Ectodermal cell (in vitro differentiated cells): ENCODE results near the gene ORC6.

Experiments used
- H3K27ac ChIP-seq: 2 replicates; pipeline ENCODE4 v1.7.0; 2013; ENCODE audit warnings: mild to moderate bottlenecking, low read depth, low read length; ENCODE audit not compliant: insufficient read depth, poor library complexity, severe bottlenecking
- H3K27me3 ChIP-seq: 2 replicates; pipeline ENCODE4 v1.7.0; 2013; ENCODE audit warnings: mild to moderate bottlenecking, low read length; ENCODE audit not compliant: insufficient read depth, control insufficient read depth, poor library complexity, severe bottlenecking
- H3K36me3 ChIP-seq: one replicate; pipeline ENCODE4 v1.7.0; 2013; ENCODE audit warnings: low read length; ENCODE audit not compliant: control insufficient read depth, insufficient read depth
- H3K4me1 ChIP-seq: one replicate; pipeline ENCODE4 v1.7.0; 2013; ENCODE audit warnings: low read length; ENCODE audit not compliant: control insufficient read depth, insufficient read depth
- H3K4me3 ChIP-seq: 2 replicates; pipeline ENCODE4 v1.7.0; 2013; ENCODE audit warnings: low read depth, low read length, control low read depth; ENCODE audit not compliant: insufficient read depth
- H3K9me3 ChIP-seq: 2 replicates; pipeline ENCODE4 v1.7.0; 2013; ENCODE audit warnings: mild to moderate bottlenecking, low read length, moderate library complexity; ENCODE audit not compliant: control insufficient read depth
- WGBS, 2 experiments: methylation state at CpG; one replicate each; pipeline ENCODE4 v1.1.7; 2013; ENCODE audit warnings: missing lambda C conversion rate in 2 of 2; 5-methylcytosine and 5-hydroxymethylcytosine counted together

The ORC6 gene

DNA sequence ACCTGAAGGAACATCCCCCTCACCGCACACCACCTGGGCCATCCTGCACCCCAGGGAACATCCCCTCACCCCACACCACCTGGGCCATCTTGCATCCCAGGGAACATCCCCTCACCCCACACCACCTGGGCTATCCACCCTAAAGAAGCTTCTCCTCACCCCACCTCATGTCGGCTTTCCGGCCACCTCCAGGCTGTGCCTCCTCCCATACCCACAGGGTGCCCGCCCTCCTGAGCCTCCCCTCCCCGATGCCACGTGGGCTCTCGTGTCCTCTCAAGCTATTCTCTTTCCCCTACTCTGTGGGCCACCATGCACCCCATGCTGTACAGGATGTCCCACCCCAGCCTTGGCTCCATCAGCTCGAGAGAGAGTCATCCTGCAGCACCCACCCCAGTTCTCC is 40.7 kb downstream of the ORC6 start:
- no peaks in the 10 kb centered on the region for H3K4me1 ChIP-seq
- no peak overlapping the region for H3K27ac ChIP-seq
- H3K4me3 ChIP-seq = no peak overlapping the region
- no peaks in the 10 kb centered on the region for H3K36me3 ChIP-seq
- H3K9me3 ChIP-seq = no peaks in the 10 kb centered on the region
- no peaks in the 10 kb centered on the region for H3K27me3 ChIP-seq
- 91 to 96% methylated on average over 8 of the region's 8 CpGs for WGBS, 2 experiments

DNA sequence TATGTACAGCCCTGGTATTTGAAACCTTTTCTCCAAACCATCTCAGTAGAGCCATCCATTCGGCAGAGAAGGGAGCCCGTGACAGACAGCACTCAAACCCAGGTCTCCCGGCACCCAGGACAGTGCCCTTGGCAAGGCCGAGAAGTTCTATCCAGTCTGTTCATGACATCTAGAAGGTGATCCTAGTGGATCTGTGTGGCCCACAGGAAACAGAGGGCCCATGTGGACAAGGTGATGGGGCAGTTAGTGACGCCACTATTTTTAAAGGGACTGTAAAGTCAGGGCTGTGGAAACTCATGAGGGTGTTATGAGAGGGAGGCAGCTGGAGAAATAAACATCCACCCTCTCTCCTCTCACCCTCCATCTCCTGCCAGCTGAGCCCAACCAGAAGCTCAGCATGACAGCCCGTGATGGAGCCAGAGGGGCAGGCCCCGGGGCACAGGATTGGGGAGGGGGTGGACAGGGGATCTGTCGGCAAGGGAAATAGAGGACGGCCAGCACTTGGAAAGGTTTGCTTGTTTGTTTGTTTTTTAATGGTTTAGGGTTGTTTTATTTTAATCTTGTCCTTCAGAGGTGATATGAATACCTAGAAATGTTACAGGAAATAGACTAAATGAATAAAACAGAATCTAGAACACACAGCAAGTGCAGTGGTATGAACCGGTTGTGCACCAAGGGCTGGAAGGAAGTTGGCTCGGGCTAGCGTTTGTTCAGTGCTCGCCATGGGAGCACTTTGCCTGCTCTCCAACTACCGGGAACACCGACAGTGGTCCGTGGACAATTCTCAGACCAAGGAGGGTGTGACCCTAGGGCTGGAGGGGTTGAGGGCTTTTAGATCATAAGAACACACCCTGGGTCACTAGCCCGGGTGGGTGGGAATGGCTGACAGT is 41.6 kb downstream of the ORC6 start:
- H3K9me3 ChIP-seq = no peaks in the 10 kb centered on the region
- H3K4me1 ChIP-seq = no peaks in the 10 kb centered on the region
- WGBS, 2 experiments = 87 to 89% methylated on average over 17 of the region's 17 CpGs
- H3K27me3 ChIP-seq = no peaks in the 10 kb centered on the region
- H3K4me3 ChIP-seq = no peak overlapping the region
- H3K27ac ChIP-seq = no peak overlapping the region
- H3K36me3 ChIP-seq = no peaks in the 10 kb centered on the region

DNA sequence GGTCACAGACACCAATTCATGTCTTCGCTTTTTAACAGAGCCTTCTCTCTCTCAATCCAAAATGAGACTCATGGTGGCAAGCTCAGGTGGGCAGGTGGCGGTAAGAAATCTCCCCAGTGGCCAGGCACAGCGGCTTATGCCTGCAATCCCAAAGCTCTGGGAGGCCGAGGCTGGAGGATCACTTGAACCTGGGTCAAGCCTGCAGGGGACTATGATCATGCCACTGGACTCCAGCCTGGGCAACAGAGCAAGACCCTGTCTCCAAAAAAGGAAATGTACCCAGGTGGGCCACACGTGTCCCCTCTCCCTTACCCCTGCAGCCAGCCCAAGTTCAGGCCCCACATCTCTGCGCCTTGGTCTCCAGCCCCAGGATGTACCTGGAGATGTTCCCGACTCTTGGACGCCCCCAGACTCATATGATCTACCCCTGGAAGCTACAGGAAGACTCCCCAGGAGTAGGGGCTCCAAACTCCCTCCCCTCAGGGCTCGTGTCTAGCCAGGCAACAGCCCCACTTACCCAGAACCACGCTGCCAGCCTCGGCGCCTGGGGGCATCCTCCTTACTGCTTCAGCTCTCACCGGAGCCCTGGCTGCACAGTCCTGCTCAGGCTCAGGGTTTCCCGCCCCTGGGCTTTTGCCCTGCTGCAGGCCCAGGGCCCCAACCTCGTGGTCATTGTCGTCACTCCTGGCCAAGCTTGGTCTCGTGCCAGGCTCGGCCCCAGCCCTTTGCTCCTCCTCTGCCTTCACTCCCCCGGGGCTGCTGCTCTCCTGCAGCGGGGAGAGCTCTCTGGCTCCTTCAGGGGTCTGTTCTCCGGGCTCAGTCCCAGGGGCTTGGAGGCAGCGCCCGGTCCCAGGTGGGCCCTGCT is 42.5 kb downstream of the ORC6 start:
- no peak overlapping the region for H3K27ac ChIP-seq
- H3K27me3 ChIP-seq = no peaks in the 10 kb centered on the region
- 91 to 92% methylated on average over 23 of the region's 23 CpGs for WGBS, 2 experiments
- no peaks in the 10 kb centered on the region for H3K36me3 ChIP-seq
- H3K4me3 ChIP-seq = no peak overlapping the region
- H3K9me3 ChIP-seq = no peaks in the 10 kb centered on the region
- no peaks in the 10 kb centered on the region for H3K4me1 ChIP-seq

DNA sequence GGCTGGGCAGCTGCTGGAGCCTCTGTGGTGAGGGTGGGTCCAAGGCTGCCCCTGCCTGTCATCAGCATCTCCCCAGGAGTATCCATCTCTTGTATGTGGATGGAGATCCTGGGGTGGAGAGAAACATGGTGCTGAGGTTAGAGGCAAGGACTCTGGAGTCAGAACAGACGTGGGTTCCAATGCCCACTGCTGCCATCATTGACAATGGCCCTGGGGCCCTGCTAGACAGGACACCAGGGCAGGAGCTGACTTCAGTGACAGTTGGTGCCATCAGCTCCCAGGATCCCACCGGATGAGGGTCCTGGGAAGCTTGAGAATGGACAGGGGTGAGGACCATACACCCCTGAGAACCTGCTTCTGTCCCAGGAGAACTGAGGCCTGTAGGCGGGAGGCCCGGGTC is 43.1 kb downstream of the ORC6 start:
- Histone ChIP-seq H3K36me3 (no peaks in the 10 kb centered on the region), H3K9me3 (no peaks in the 10 kb centered on the region), H3K27me3 (no peaks in the 10 kb centered on the region), H3K4me3 (no peak overlapping the region), H3K4me1 (no peaks in the 10 kb centered on the region), H3K27ac (no peak overlapping the region)
- 91 to 92% methylated on average over 4 of the region's 4 CpGs for WGBS, 2 experiments

DNA sequence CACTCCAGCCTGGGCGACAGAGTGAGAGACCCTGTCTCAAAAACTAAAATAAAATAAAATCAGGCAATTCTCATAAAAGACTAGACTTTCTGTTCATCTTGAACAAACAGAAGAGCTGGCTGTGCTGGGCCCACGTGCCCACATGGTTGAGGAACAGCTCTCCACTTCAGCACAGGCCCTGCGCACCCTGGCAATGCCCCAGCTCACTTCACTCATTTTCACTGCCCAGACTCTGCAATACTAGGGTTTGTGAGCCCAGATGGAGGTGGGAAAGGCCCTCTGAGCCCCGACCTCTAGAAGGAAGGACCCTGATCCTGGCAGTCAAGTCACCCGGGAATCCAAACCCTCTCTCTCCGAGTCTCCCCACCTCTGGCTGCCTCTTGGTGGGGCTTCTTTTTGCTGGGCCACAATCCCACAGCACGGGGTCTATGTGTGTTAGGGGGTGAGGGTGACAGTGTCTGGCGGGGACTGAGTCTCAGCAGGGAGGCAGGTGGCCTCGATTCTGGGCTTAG is 43.9 kb downstream of the ORC6 start:
- no peak overlapping the region for H3K4me3 ChIP-seq
- 89 to 93% methylated on average over 9 of the region's 9 CpGs for WGBS, 2 experiments
- no peaks in the 10 kb centered on the region for H3K27me3 ChIP-seq
- no peaks in the 10 kb centered on the region for H3K36me3 ChIP-seq
- no peaks in the 10 kb centered on the region for H3K9me3 ChIP-seq
- no peak overlapping the region for H3K27ac ChIP-seq
- H3K4me1 ChIP-seq = no peaks in the 10 kb centered on the region

DNA sequence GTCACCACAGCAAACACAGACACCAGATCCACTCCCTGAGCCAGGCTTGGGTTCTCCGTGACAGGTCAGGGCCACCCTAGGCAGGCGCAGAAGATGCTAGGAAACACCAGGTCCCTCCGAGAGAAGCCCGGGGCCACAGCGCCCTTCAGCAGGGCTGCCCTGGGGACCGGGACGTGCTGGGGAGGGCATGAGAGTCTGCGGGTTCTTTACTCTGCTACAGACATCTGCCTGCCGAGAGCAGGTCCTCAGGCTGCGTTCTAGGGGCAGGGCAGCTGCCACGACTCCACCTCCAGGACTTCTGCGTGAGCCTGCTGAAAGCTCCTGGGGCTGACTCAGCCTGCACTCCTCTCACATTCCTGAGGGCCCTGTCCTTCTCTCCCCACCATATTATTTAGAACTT is 47.2 kb downstream of the ORC6 start:
- Histone ChIP-seq H3K27me3 (no peaks in the 10 kb centered on the region), H3K4me1 (no peaks in the 10 kb centered on the region), H3K27ac (no peak overlapping the region), H3K4me3 (no peak overlapping the region), H3K36me3 (no peaks in the 10 kb centered on the region), H3K9me3 (no peaks in the 10 kb centered on the region)
- 76 to 77% methylated on average over 12 of the region's 12 CpGs for WGBS, 2 experiments

DNA sequence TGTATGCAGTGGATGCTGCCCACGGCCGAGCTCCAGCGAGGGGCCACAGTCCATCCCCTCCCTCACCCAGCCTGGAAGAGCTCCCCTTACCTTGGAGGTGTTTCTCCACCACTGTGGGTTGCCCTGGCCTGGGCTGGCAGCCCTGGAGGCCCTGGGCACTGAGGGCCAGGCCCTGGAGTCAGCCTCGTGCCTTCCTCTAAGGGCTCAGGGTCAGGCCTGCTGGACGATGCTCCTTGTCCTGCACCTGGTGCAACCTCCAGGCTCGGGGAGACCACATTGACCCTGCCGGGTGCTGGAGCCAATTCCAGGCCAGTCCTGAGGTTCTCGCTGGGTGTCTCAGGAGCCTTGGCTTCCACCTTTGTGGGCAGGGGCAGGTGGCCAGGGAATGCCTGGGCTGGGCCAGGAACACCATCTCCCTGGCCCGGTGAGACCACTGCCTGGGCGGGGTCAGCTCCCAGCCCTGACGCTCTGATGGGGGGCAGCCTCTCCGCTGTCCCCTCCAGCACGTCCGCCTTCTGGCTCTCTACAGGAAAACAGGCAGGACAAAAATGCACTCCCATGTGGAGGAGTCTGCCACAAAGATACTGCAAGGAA is 48.3 kb downstream of the ORC6 start:
- 90 to 92% methylated on average over 14 of the region's 14 CpGs for WGBS, 2 experiments
- H3K27ac ChIP-seq = no peak overlapping the region

DNA sequence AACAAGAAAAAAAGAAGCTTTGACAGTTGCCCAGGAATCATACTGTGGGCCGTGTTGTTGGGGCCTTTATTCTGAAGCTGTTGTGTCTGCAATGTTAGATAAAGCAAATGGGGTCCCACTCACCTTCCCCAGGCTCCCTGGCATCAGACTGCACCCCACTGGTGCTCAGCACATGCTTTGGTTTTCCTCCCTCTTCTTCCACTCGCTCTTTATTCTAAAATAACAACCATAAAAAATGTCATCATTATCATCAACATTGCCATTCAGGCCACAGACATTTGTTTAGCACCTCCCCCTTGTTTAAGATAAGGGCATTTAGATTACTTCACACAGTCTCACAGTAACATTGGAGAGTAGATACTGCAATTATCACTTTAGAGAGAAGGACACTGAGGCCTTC is 50.5 kb downstream of the ORC6 start:
- no peaks in the 10 kb centered on the region for H3K36me3 ChIP-seq
- no peaks in the 10 kb centered on the region for H3K27me3 ChIP-seq
- no peaks in the 10 kb centered on the region for H3K9me3 ChIP-seq
- no peak overlapping the region for H3K27ac ChIP-seq
- WGBS, 2 experiments = 80 to 87% methylated on average over 2 of the region's 2 CpGs
- H3K4me1 ChIP-seq = no peaks in the 10 kb centered on the region
- H3K4me3 ChIP-seq = no peak overlapping the region

More for the DNA sequence above, 48.3 kb downstream of the ORC6 start:
- Histone ChIP-seq H3K9me3 (no peaks in the 10 kb centered on the region), H3K27me3 (no peaks in the 10 kb centered on the region), H3K4me3 (no peak overlapping the region), H3K36me3 (no peaks in the 10 kb centered on the region), H3K4me1 (no peaks in the 10 kb centered on the region)

DNA sequence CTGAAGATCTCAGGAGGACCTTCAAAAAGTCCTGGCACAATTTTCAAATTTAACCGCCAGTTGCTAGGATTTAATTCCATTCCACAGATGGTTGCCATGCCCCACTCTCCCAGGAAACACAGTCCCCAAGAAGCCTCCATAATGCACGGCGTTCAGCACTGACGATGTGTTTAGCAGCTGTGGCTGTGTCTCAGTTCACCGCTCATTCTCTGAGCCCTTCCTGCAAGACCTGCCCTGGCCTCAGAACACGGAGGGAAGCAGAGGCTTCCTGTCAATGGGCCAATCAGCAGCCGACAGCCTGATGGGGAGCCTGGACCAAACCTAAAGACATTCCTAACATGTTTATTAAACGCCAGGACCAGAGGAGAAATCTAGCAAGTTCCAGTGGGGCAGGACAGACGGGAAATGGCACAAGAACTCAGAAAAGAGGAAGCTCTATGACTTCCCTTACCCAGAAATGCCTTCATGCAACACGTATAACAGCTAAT is 53.8 kb downstream of the ORC6 start:
- H3K9me3 ChIP-seq = no peaks in the 10 kb centered on the region
- no peaks in the 10 kb centered on the region for H3K36me3 ChIP-seq
- H3K4me3 ChIP-seq = no peak overlapping the region
- no peaks in the 10 kb centered on the region for H3K27me3 ChIP-seq
- WGBS, 2 experiments = 77% methylated on average over 9 of the region's 10 CpGs
- H3K27ac ChIP-seq = no peak overlapping the region
- peaks cover 11% of the 10 kb centered on the region for H3K4me1 ChIP-seq

DNA sequence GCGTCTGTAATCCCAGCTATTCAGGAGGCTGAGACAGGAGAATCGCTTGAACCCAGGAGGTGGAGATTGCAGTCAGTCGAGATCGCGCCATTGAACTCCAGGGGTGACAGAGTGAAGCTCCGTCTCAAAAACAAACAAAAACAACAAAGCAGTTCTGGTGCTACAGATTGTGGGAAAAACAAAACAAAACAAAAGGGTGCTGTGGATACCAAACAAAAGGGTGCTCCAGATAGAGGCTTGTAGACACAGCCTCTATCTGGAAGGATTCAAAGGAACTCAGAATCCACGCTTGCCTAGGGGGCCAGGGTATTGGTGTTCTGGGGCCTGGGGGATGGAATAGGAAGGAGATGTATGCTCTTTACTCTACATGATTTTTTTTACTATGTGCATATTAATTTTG is 56.2 kb downstream of the ORC6 start:
- Histone ChIP-seq H3K4me1 (peaks cover 20% of the 10 kb centered on the region), H3K27ac (no peak overlapping the region), H3K9me3 (no peaks in the 10 kb centered on the region), H3K4me3 (no peak overlapping the region), H3K36me3 (no peaks in the 10 kb centered on the region), H3K27me3 (no peaks in the 10 kb centered on the region)
- WGBS, 2 experiments = 54 to 64% methylated on average over 7 of the region's 7 CpGs
